SK-N-SH treated with all-trans-retinoic acid at 6 μM for 48 hours (cell line): Measurements from ENCODE around the gene SMIM13.

Experiments
- ATAC-seq: fragments of 200-7000 bp; cut with Tn5 transposase; 3 replicates; pipeline ENCODE4 v1.9.1; 2020; ENCODE audit warnings: mild to moderate bottlenecking, moderate library complexity
- ARNTL ChIP-seq: fragments of 450-650 bp; formaldehyde crosslinking; IDR thresholded peaks from 2 replicates; pipeline ENCODE4 v1.5.0; 2020; ENCODE audit warnings: low read depth, mild to moderate bottlenecking, moderate library complexity, borderline replicate concordance
- BACH2 ChIP-seq: fragments of 250-450 bp; sonication (Bioruptor Pico); IDR thresholded peaks from 2 replicates; pipeline ENCODE4 v1.9.0; 2021; ENCODE audit warnings: mild to moderate bottlenecking, borderline replicate concordance
- CREB5 ChIP-seq: fragments of 250-450 bp; sonication (Bioruptor Pico); IDR thresholded peaks from 2 replicates; pipeline ENCODE4 v1.5.1; 2020; ENCODE audit warnings: low read depth, mild to moderate bottlenecking, moderate library complexity
- CSDC2 ChIP-seq: fragments of 250-450 bp; sonication (Bioruptor Pico); IDR thresholded peaks from 2 replicates; pipeline ENCODE4 v1.5.0; 2020; ENCODE audit warnings: mild to moderate bottlenecking, moderate library complexity
- CSRNP3 ChIP-seq: fragments of 250-450 bp; sonication (Bioruptor Pico); IDR thresholded peaks from 2 replicates; pipeline ENCODE4 v1.5.1; 2021; ENCODE audit warnings: mild to moderate bottlenecking, moderate library complexity
- ESRRG ChIP-seq: fragments of 250-450 bp; sonication (Bioruptor Pico); IDR thresholded peaks from 2 replicates; pipeline ENCODE4 v1.6.1; 2021; ENCODE audit warnings: mild to moderate bottlenecking
- ISL1 ChIP-seq: fragments of 250-450 bp; sonication (Bioruptor Pico); IDR thresholded peaks from 2 replicates; pipeline ENCODE4 v2.1.2; 2022; ENCODE audit warnings: mild to moderate bottlenecking, moderate library complexity
- OSR1 ChIP-seq: fragments of 250-450 bp; sonication (Bioruptor Pico); IDR thresholded peaks from 2 replicates; pipeline ENCODE4 v1.8.0; 2022; ENCODE audit warnings: moderate library complexity, mild to moderate bottlenecking, inconsistent platforms
- PATZ1 ChIP-seq: fragments of 250-450 bp; sonication (Bioruptor Pico); IDR thresholded peaks from 2 replicates; pipeline ENCODE4 v1.8.0; 2020; ENCODE audit warnings: mild to moderate bottlenecking, moderate library complexity, borderline replicate concordance
- POU6F1 ChIP-seq: fragments of 250-450 bp; sonication (Bioruptor Pico); IDR thresholded peaks from 2 replicates; pipeline ENCODE4 v1.8.0; 2021; ENCODE audit warnings: low read depth, mild to moderate bottlenecking, moderate library complexity, borderline replicate concordance
- PPARA ChIP-seq: fragments of 250-450 bp; sonication (Bioruptor Pico); IDR thresholded peaks from 2 replicates; pipeline ENCODE4 v1.5.0; 2020; ENCODE audit warnings: mild to moderate bottlenecking, borderline replicate concordance
- RARB ChIP-seq: fragments of 250-450 bp; sonication (Bioruptor Pico); IDR thresholded peaks from 2 replicates; pipeline ENCODE4 v1.8.0; 2021; ENCODE audit warnings: mild to moderate bottlenecking, moderate library complexity
- SNAI2 ChIP-seq: fragments of 250-450 bp; sonication (Bioruptor Pico); IDR thresholded peaks from 2 replicates; pipeline ENCODE4 v1.5.0; 2020; ENCODE audit warnings: mild to moderate bottlenecking, moderate library complexity
- TCF4 ChIP-seq: fragments of 250-450 bp; sonication (Bioruptor Pico); IDR thresholded peaks from 2 replicates; pipeline ENCODE4 v1.8.0; 2021; ENCODE audit warnings: mild to moderate bottlenecking, moderate library complexity, borderline replicate concordance
- TSHZ2 ChIP-seq: fragments of 250-450 bp; sonication (Bioruptor Pico); IDR thresholded peaks from 2 replicates; pipeline ENCODE4 v1.5.0; 2020; ENCODE audit warnings: mild to moderate bottlenecking, moderate library complexity
- ZC3H10 ChIP-seq: fragments of 250-450 bp; sonication (Bioruptor Pico); IDR thresholded peaks from 2 replicates; pipeline ENCODE4 v1.5.1; 2021; ENCODE audit warnings: mild to moderate bottlenecking, moderate library complexity
- ZFP30 ChIP-seq: fragments of 450-650 bp; formaldehyde crosslinking; IDR thresholded peaks from 2 replicates; pipeline ENCODE4 v1.5.0; 2022; ENCODE audit warnings: mild to moderate bottlenecking, moderate library complexity
- ZNF565 ChIP-seq: fragments of 450-650 bp; formaldehyde crosslinking; conservative IDR thresholded peaks from 2 replicates; pipeline ENCODE4 v1.5.0; 2020; ENCODE audit warnings: low read depth, mild to moderate bottlenecking, moderate library complexity
- ZNF70 ChIP-seq: fragments of 450-650 bp; formaldehyde crosslinking; IDR thresholded peaks from 2 replicates; pipeline ENCODE4 v1.5.0; 2020; ENCODE audit warnings: mild to moderate bottlenecking, moderate library complexity
- ZNF8 ChIP-seq: fragments of 450-650 bp; formaldehyde crosslinking; IDR thresholded peaks from 2 replicates; pipeline ENCODE4 v1.5.0; 2020; ENCODE audit warnings: mild to moderate bottlenecking, moderate library complexity

The SMIM13 gene

GRCh38 chr6:11053307-11053706 is 40.3 kb upstream of the SMIM13 start:
- TF ChIP-seq PATZ1 (CRISPR knock-in tag) (no peak), PPARA (CRISPR knock-in tag) (no peak), CREB5 (CRISPR knock-in tag) (no peak), TSHZ2 (CRISPR knock-in tag) (no peak), CSRNP3 (no peak), ISL1 (CRISPR knock-in tag) (no peak), POU6F1 (CRISPR knock-in tag) (no peak), ZC3H10 (CRISPR knock-in tag) (no peak), ARNTL (no peak), ESRRG (no peak), ZNF565 (CRISPR knock-in tag) (no peak), CSDC2 (CRISPR knock-in tag) (no peak)
- no peak for ATAC-seq

GRCh38 chr6:11054722-11055121 is 38.9 kb upstream of the SMIM13 start:
- TF ChIP-seq ESRRG (no peak), RARB (no peak), PPARA (CRISPR knock-in tag) (no peak), POU6F1 (CRISPR knock-in tag) (no peak), CREB5 (CRISPR knock-in tag) (no peak), ZNF565 (CRISPR knock-in tag) (no peak), BACH2 (CRISPR knock-in tag) (no peak), ZFP30 (CRISPR knock-in tag) (no peak), CSDC2 (CRISPR knock-in tag) (no peak), ZNF70 (CRISPR knock-in tag) (no peak), ZNF8 (CRISPR knock-in tag) (no peak), SNAI2 (no peak), ARNTL (no peak), TCF4 (CRISPR knock-in tag) (no peak), TSHZ2 (CRISPR knock-in tag) (no peak), OSR1 (no peak), ZC3H10 (CRISPR knock-in tag) (no peak)
- TF ChIP-seq, all 23 proteins: peak for 0
- ATAC-seq = no peak
